Esophagus (tissue), 2 donors: ENCODE measurements around the gene HMOX1. TPM values are rescaled to one million over a fixed set of nuclear protein-coding genes. Genes with fewer than 3 reads are reported as not detected.
A peak's percentile ranks its signal among the peaks of the same experiment; 100 is the strongest.

Experiments used
- H3K27ac ChIP-seq, 2 donors: one replicate each; pipeline ENCODE4 v1.5.1; 2013; ENCODE audit warnings: low read depth in 2 of 2, mild to moderate bottlenecking in 2 of 2, inconsistent platforms in 1 of 2, low read length in 1 of 2, moderate library complexity in 1 of 2
- H3K27me3 ChIP-seq, 2 donors: one replicate each; pipeline ENCODE4 v1.6.1; 2013; ENCODE audit warnings: low read length in 2 of 2, control low read depth in 1 of 2, mild to moderate bottlenecking in 1 of 2; ENCODE audit not compliant: insufficient read depth in 2 of 2, control insufficient read depth in 1 of 2
- H3K36me3 ChIP-seq, 2 donors: one replicate each; pipeline ENCODE4 v1.6.1; 2013; ENCODE audit warnings: low read length in 1 of 2; ENCODE audit not compliant: control insufficient read depth in 2 of 2, insufficient read depth in 2 of 2
- H3K4me1 ChIP-seq, 2 donors: one replicate each; pipeline ENCODE4 v1.6.1; 2013; ENCODE audit warnings: low read length in 1 of 2; ENCODE audit not compliant: control insufficient read depth in 2 of 2, insufficient read depth in 2 of 2
- H3K4me3 ChIP-seq, 2 donors: one replicate each; pipeline ENCODE4 v1.5.1; 2013; ENCODE audit warnings: low read length in 2 of 2, mild to moderate bottlenecking in 2 of 2, low read depth in 1 of 2, moderate library complexity in 1 of 2
- H3K9me3 ChIP-seq, 2 donors: one replicate each; pipeline ENCODE4 v1.6.1; 2013; ENCODE audit warnings: mild to moderate bottlenecking in 2 of 2, low read depth in 1 of 2, low read length in 1 of 2, moderate library complexity in 1 of 2; ENCODE audit not compliant: control insufficient read depth in 2 of 2, insufficient read depth in 1 of 2
- WGBS, 2 donors: extraction: QIAGEN DNeasy Blood & Tissue Kit; methylation state at CpG; one replicate each; pipeline ENCODE4 v1.1.7; 2013; 5-methylcytosine and 5-hydroxymethylcytosine counted together
- polyA plus RNA-seq, 2 donors: library from polyadenylated mRNA; stranded (reverse); fragments of 200-250 nt; gene quantifications; one replicate each; pipeline ENCODE4 v1.2.3, GENCODE V29; 2013
- donor health status: healthy with polysubstance abuse.
- donor health status: Bipolar disorder and iron deficiency.

HMOX1 gene
- polyA plus RNA-seq: 10 to 100 TPM; 46.6 to 74.0 TPM

- H3K4me3 ChIP-seq: peak within 1 kb of the TSS; percentile 60
- WGBS, 2 donors: 4 to 5% methylated on average over 44 to 47 of the region's 47 CpGs
- H3K9me3 ChIP-seq: no peaks in the 10 kb centered on the region
- peaks cover 0 to 7% of the 10 kb centered on the region in 2 donors for H3K4me1 ChIP-seq
- peak within 1 kb of the TSS; percentile 84 to 88 for H3K27ac ChIP-seq
- H3K27me3 ChIP-seq: no peaks in the 10 kb centered on the region
- H3K36me3 ChIP-seq: peaks cover 0 to 3% of the 10 kb centered on the region in 2 donors
Observed at GRCh38 chr22:35380537-35381423, at the start of gene HMOX1. TSS of gene HMOX1 (plus strand) at chr22:35381096. CDS start at chr22:35381174, 78 bp downstream.

GRCh38 chr22:35332278-35332677, 48.6 kb upstream of the HMOX1 start:
- WGBS, 2 donors: 76 to 88% methylated on average over 6 of the region's 6 CpGs
- H3K36me3 ChIP-seq: peaks cover 26 to 66% of the 10 kb centered on the region in 2 donors
- no peak overlapping the region for H3K27ac ChIP-seq
- H3K4me3 ChIP-seq: no peak overlapping the region
- H3K9me3 ChIP-seq: no peaks in the 10 kb centered on the region
- H3K27me3 ChIP-seq: no peaks in the 10 kb centered on the region
- peaks cover 0 to 5% of the 10 kb centered on the region in 2 donors for H3K4me1 ChIP-seq

- Histone ChIP-seq H3K36me3 (peaks cover 28 to 66% of the 10 kb centered on the region in 2 donors), H3K4me3 (no peak overlapping the region), H3K27ac (no peak overlapping the region), H3K4me1 (peaks cover 0 to 5% of the 10 kb centered on the region in 2 donors), H3K27me3 (no peaks in the 10 kb centered on the region), H3K9me3 (no peaks in the 10 kb centered on the region)
- 88 to 93% methylated on average over 7 of the region's 7 CpGs for WGBS, 2 donors
Observed at GRCh38 chr22:35333220-35333619, 47.7 kb upstream of the HMOX1 start.

- WGBS, 2 donors: 62 to 67% methylated on average over 9 of the region's 9 CpGs
- H3K36me3 ChIP-seq: peaks cover 28 to 68% of the 10 kb centered on the region in 2 donors
Observed at GRCh38 chr22:35334004-35334403, 46.9 kb upstream of the HMOX1 start.

GRCh38 chr22:35335468-35335867, 45.4 kb upstream of the HMOX1 start:
- Histone ChIP-seq H3K4me3 (no peak overlapping the region), H3K4me1 (peaks cover 0 to under 1% of the 10 kb centered on the region in 2 donors), H3K36me3 (peaks cover 28 to 70% of the 10 kb centered on the region in 2 donors), H3K27me3 (no peaks in the 10 kb centered on the region), H3K27ac (no peak overlapping the region), H3K9me3 (no peaks in the 10 kb centered on the region)
- WGBS, 2 donors: 84 to 88% methylated on average over 7 of the region's 7 CpGs

More at GRCh38 chr22:35334004-35334403, 46.9 kb upstream of the HMOX1 start:
- H3K4me1 ChIP-seq: peaks cover 0 to 5% of the 10 kb centered on the region in 2 donors
- no peak overlapping the region for H3K27ac ChIP-seq
- no peaks in the 10 kb centered on the region for H3K9me3 ChIP-seq
- H3K27me3 ChIP-seq: no peaks in the 10 kb centered on the region
- no peak overlapping the region for H3K4me3 ChIP-seq

- no peak overlapping the region for H3K27ac ChIP-seq
- peaks cover 35 to 77% of the 10 kb centered on the region in 2 donors for H3K36me3 ChIP-seq
- no peaks in the 10 kb centered on the region for H3K9me3 ChIP-seq
- H3K4me1 ChIP-seq: peaks cover 0 to 2% of the 10 kb centered on the region in 2 donors
- H3K4me3 ChIP-seq: no peak overlapping the region
- no peaks in the 10 kb centered on the region for H3K27me3 ChIP-seq
- 84 to 85% methylated on average over 12 of the region's 12 CpGs for WGBS, 2 donors
Observed at GRCh38 chr22:35335936-35336781, 44.7 kb upstream of the HMOX1 start.

GRCh38 chr22:35337932-35338331, 43.0 kb upstream of the HMOX1 start:
- Histone ChIP-seq H3K27me3 (no peaks in the 10 kb centered on the region), H3K27ac (no peak overlapping the region), H3K36me3 (peaks cover 37 to 78% of the 10 kb centered on the region in 2 donors), H3K9me3 (no peaks in the 10 kb centered on the region), H3K4me3 (no peak overlapping the region), H3K4me1 (peaks cover 0 to 5% of the 10 kb centered on the region in 2 donors)
- WGBS, 2 donors: 87 to 89% methylated on average over 4 of the region's 4 CpGs

GRCh38 chr22:35341090-35341874, 39.6 kb upstream of the HMOX1 start:
- Histone ChIP-seq H3K9me3 (no peaks in the 10 kb centered on the region), H3K27me3 (no peaks in the 10 kb centered on the region), H3K4me1 (peaks cover 0 to 5% of the 10 kb centered on the region in 2 donors), H3K4me3 (no peak overlapping the region), H3K36me3 (peaks cover 30 to 77% of the 10 kb centered on the region in 2 donors), H3K27ac (no peak overlapping the region)
- 77 to 84% methylated on average over 19 of the region's 19 CpGs for WGBS, 2 donors

- no peak overlapping the region for H3K27ac ChIP-seq
- H3K4me3 ChIP-seq: no peak overlapping the region
- WGBS, 2 donors: 90 to 98% methylated on average over 4 of the region's 4 CpGs
- peaks cover 23 to 76% of the 10 kb centered on the region in 2 donors for H3K36me3 ChIP-seq
- H3K9me3 ChIP-seq: no peaks in the 10 kb centered on the region
- no peaks in the 10 kb centered on the region for H3K27me3 ChIP-seq
- H3K4me1 ChIP-seq: peaks cover 0 to 5% of the 10 kb centered on the region in 2 donors
Observed at GRCh38 chr22:35342390-35342789, 38.5 kb upstream of the HMOX1 start.
